Activated naive CD4-positive, alpha-beta T cell (primary cell): ENCODE data around the gene PLEKHH3.

Source experiments
- DNase-seq, 4 experiments: peaks; one replicate each; lab custom pipeline; 2025; lab: John Stamatoyannopoulos, UW

The PLEKHH3 gene

GRCh38 chr17:42686520-42687128 lies 9.8 kb upstream of the PLEKHH3 start:
- no peak for DNase-seq

- DNase-seq = no peak
Measured at GRCh38 chr17:42685831-42686230, 9.0 kb upstream of the PLEKHH3 start.

- no peak for DNase-seq
Measured at GRCh38 chr17:42684929-42685556, 8.2 kb upstream of the PLEKHH3 start.

GRCh38 chr17:42683407-42684034 lies 6.7 kb upstream of the PLEKHH3 start:
- no peak for DNase-seq

GRCh38 chr17:42682722-42683403 lies 6.1 kb upstream of the PLEKHH3 start:
- no peak for DNase-seq

GRCh38 chr17:42681976-42682721 lies 5.4 kb upstream of the PLEKHH3 start, which contains the start of gene CNTNAP1:
CNTNAP1 (plus strand) TSS chr17:42682531; CDS start chr17:42682830, 299 bp downstream.
- DNase-seq = no peak

GRCh38 chr17:42680331-42680808 lies 3.6 kb upstream of the PLEKHH3 start:
- no peak for DNase-seq

GRCh38 chr17:42679492-42680330 lies 2.9 kb upstream of the PLEKHH3 start:
- peak in 3 of 4 experiments; percentile 26 to 67 (median 41) for DNase-seq

- DNase-seq = no peak
Measured at GRCh38 chr17:42678951-42679491, 2.2 kb upstream of the PLEKHH3 start.

GRCh38 chr17:42677921-42678781 lies 1.4 kb upstream of the PLEKHH3 start:
- peak; percentile 26 to 59 (median 38) for DNase-seq

- peak; percentile 84 to 96 (median 92) for DNase-seq
Measured at GRCh38 chr17:42677012-42677857, 441 bp upstream of the PLEKHH3 start.

- no peak for DNase-seq
Measured at GRCh38 chr17:42675965-42676423, 800 bp downstream of the PLEKHH3 start.

GRCh38 chr17:42675348-42675964 lies 1.3 kb downstream of the PLEKHH3 start:
- DNase-seq = no peak

GRCh38 chr17:42674755-42675347 lies 1.9 kb downstream of the PLEKHH3 start:
- DNase-seq = no peak

GRCh38 chr17:42673885-42674754 lies 2.7 kb downstream of the PLEKHH3 start:
- no peak for DNase-seq

- DNase-seq = no peak
Measured at GRCh38 chr17:42673266-42673884, 3.4 kb downstream of the PLEKHH3 start.
